HCT116 (cell line): ENCODE data around the gene TK2. TPM values are rescaled to one million over a fixed set of nuclear protein-coding genes. Genes with fewer than 3 reads are reported as not detected.

Experiments used
- ATAC-seq: fragments of 200-7000 bp; cut with Tn5 transposase; 2 replicates; pipeline ENCODE4 v1.9.1; 2020; ENCODE audit warnings: mild to moderate bottlenecking, moderate library complexity
- BruUV-seq: library from RNA; stranded (reverse); fragments of 400-500 nt; replicated peaks from 2 replicates; lab custom pipeline; 2021; lab: Mats Ljungman, UMichigan
- CTCF ChIA-PET: fragments of 300-600 bp; sonication (Branson Sonifier 250); formaldehyde crosslinking; loops from one replicate; lab custom pipeline; 2021; ENCODE audit warnings: antibody characterized with exemption; lab: Charles Lee
- POLR2A ChIA-PET: fragments of 300-600, 350-600 bp; sonication (Branson Sonifier 250); formaldehyde crosslinking; loops from one replicate; lab custom pipeline; 2021; ENCODE audit warnings: antibody characterized with exemption; lab: Charles Lee
- RAD21 ChIA-PET, 2 experiments: fragments of 300-600 bp; sonication (Branson Sonifier 250); formaldehyde crosslinking; loops; one replicate each; lab custom pipeline; 2023; ENCODE audit warnings: low total read pairs in 2 of 2; ENCODE audit not compliant: uncharacterized antibody in 2 of 2, unreplicated experiment in 2 of 2, low non-redundant PET in 1 of 2; lab: Charles Lee
- DNase-seq: peaks from one replicate; pipeline ENCODE4 v3.0.0-alpha.2; 2010; ENCODE audit warnings: low read depth, low spot score
- H2AFZ ChIP-seq: fragments of 200-600 bp; shearing (Covaris generic), sonication (generic); 2 replicates; pipeline ENCODE4 v1.6.1; 2017; ENCODE audit warnings: low read depth, mixed run types, mixed read lengths, antibody characterized with exemption, low read length; ENCODE audit not compliant: poor library complexity, severe bottlenecking
- H3K27ac ChIP-seq: 2 replicates; pipeline ENCODE4 v1.5.1; 2012; ENCODE audit warnings: low read depth, low read length
- H3K27me3 ChIP-seq: fragments of 200-600 bp; sonication (generic); 2 replicates; pipeline ENCODE4 v1.6.1; 2016; ENCODE audit warnings: mixed run types, low read length, mixed read lengths; ENCODE audit not compliant: insufficient read depth
- H3K36me3 ChIP-seq, 2 experiments: fragments of 200-500 bp in 1 of 2; fragments of 200-600 bp in 1 of 2; sonication (Bioruptor generic) in 1 of 2; sonication (generic) in 1 of 2; 2 replicates each; pipeline versions ENCODE4 v1.5.1 to v1.6.1; 2014 to 2016; ENCODE audit warnings: low read length in 2 of 2, inconsistent platforms in 1 of 2, mixed read lengths in 1 of 2, mixed run types in 1 of 2; ENCODE audit not compliant: insufficient read depth in 2 of 2, control insufficient read depth in 1 of 2
- H3K4me1 ChIP-seq, 2 experiments: fragments of 200-600 bp in 1 of 2; sonication (generic) in 1 of 2; 2 replicates each; pipeline versions ENCODE4 v1.5.1 to v1.6.1; 2012 to 2017; ENCODE audit warnings: low read length in 2 of 2, inconsistent platforms in 1 of 2, mild to moderate bottlenecking in 1 of 2, mixed read lengths in 1 of 2, mixed run types in 1 of 2, moderate library complexity in 1 of 2; ENCODE audit not compliant: insufficient read depth in 2 of 2, control insufficient read depth in 1 of 2
- H3K4me2 ChIP-seq: fragments of 200-600 bp; sonication (generic); 2 replicates; pipeline ENCODE4 v1.6.1; 2017; ENCODE audit warnings: mixed run types, low read length, mixed read lengths
- H3K4me3 ChIP-seq, 2 experiments: fragments of 200-600 bp in 1 of 2; sonication (generic) in 1 of 2; replicated peaks in 1 of 2; 2 replicates each; pipeline ENCODE4 v1.5.1; 2011 to 2016; ENCODE audit warnings: low read length in 2 of 2, control low read depth in 1 of 2, low read depth in 1 of 2, mild to moderate bottlenecking in 1 of 2, mixed read lengths in 1 of 2, mixed run types in 1 of 2
- H3K79me2 ChIP-seq: fragments of 200-600 bp; sonication (generic); 2 replicates; pipeline ENCODE4 v1.6.1; 2017; ENCODE audit warnings: mild to moderate bottlenecking, mixed run types, low read length, moderate library complexity, mixed read lengths; ENCODE audit not compliant: insufficient read depth
- H3K9ac ChIP-seq: fragments of 200-600 bp; sonication (generic); 2 replicates; pipeline ENCODE4 v1.6.1; 2016; ENCODE audit warnings: low read length, mixed read lengths
- H3K9me2 ChIP-seq: fragments of 200-600 bp; sonication (generic), shearing (Covaris generic); 2 replicates; pipeline ENCODE4 v1.6.1; 2017; ENCODE audit warnings: mixed run types, mild to moderate bottlenecking, moderate library complexity; ENCODE audit not compliant: insufficient read depth
- H3K9me3 ChIP-seq, 2 experiments: fragments of 200-500 bp in 1 of 2; fragments of 200-600 bp in 1 of 2; sonication (Bioruptor generic) in 1 of 2; sonication (generic) in 1 of 2; 2 replicates each; pipeline ENCODE4 v1.6.1; 2014 to 2017; ENCODE audit warnings: low read length in 2 of 2, mixed read lengths in 2 of 2, inconsistent platforms in 1 of 2, low read depth in 1 of 2, mild to moderate bottlenecking in 1 of 2, mixed run types in 1 of 2, moderate library complexity in 1 of 2; ENCODE audit not compliant: control insufficient read depth in 1 of 2, insufficient read depth in 1 of 2
- H4K20me1 ChIP-seq: fragments of 200-600 bp; sonication (generic), shearing (Covaris generic); 2 replicates; pipeline ENCODE4 v1.6.1; 2017; ENCODE audit warnings: mixed run types, mild to moderate bottlenecking, moderate library complexity; ENCODE audit not compliant: insufficient read depth
- CTCF ChIP-seq, 3 experiments: fragments of 200-600 bp in 1 of 3; sonication (generic) in 1 of 3; IDR thresholded peaks in 2 of 3; conservative IDR thresholded peaks in 1 of 3; 2 replicates each; pipeline ENCODE4 v1.5.1; 2012 to 2017; ENCODE audit warnings: low read depth in 2 of 3, low read length in 2 of 3, antibody characterized with exemption in 1 of 3, borderline replicate concordance in 1 of 3, control low read depth in 1 of 3, mild to moderate bottlenecking in 1 of 3, mixed read lengths in 1 of 3, mixed run types in 1 of 3, moderate library complexity in 1 of 3; ENCODE audit not compliant: insufficient read depth in 1 of 3
- ELF1 ChIP-seq: IDR thresholded peaks from 2 replicates; pipeline ENCODE4 v1.6.1; 2012; ENCODE audit warnings: low read depth, borderline replicate concordance
- RAD21 ChIP-seq: IDR thresholded peaks from 2 replicates; pipeline ENCODE4 v1.6.1; 2012; ENCODE audit warnings: low read depth, mild to moderate bottlenecking
- SP1 ChIP-seq: IDR thresholded peaks from 2 replicates; pipeline ENCODE4 v1.6.1; 2012; ENCODE audit warnings: low read depth
- ZFX ChIP-seq: fragments of 450-650 bp; IDR thresholded peaks from 2 replicates; pipeline ENCODE4 v1.6.1; 2017
- ZNF274 ChIP-seq: fragments of 200-500 bp; sonication (Bioruptor generic); IDR thresholded peaks from 2 replicates; pipeline ENCODE4 v1.6.1; 2014; ENCODE audit warnings: mild to moderate bottlenecking, low read depth, low read length, inconsistent platforms
- intact Hi-C: fragments of 100-400 bp; cut with micrococcal nuclease; formaldehyde crosslinking; loops from 2 replicates; pipeline ENCODE4 v1.10.0; 2022
- total RNA-seq: library from RNA; stranded (reverse); gene quantifications from one replicate; pipeline ENCODE4 v1.2.1, GENCODE V29; 2021; ENCODE audit not compliant: unreplicated experiment
- TF ChIP-seq, protein P1 (sequence below): IDR thresholded peaks from 2 replicates; pipeline ENCODE4 v1.6.1; 2012

Gene TK2
- total RNA-seq, 1 experiment from 2014 or later = 15.4 TPM

DNA sequence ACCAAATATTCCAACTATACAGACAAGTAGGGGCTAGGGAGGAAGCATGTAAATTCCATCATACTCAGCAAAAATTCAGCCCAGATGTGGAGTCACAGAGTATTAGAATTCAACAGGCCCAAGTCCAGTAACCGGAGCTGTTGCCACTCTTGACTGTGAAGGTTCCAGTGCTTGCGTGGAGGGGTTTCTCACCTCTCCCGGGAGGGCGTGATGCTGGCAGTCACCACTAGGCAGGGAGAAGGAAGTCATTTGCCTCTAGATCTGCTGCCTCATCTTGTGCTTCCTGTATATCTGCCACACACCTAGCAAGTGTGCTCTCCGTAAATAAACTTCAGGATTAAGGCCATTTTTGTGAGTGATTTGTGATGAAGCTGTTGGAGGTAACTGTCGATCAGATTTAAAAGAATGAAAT is 1.4 kb upstream of the TK2 start:
- no peaks in the 10 kb centered on the region for H4K20me1 ChIP-seq
- peak overlapping the region; percentile 71 for H3K9ac ChIP-seq
- peaks cover 26% of the 10 kb centered on the region; the same call in 1 of the 2 replicates for H3K79me2 ChIP-seq
- no peaks in the 10 kb centered on the region for H3K9me2 ChIP-seq
- peak; percentile 47 for ATAC-seq
- intact Hi-C loops = loop anchor here (2.0 kb wide), 1 partner anchor 145 kb away; no protein-coding TSS in a partner anchor
- H3K27me3 ChIP-seq = no peaks in the 10 kb centered on the region
- DNase-seq = peak; percentile 36
- peak overlapping the region in 1 of 2 experiments; percentile 69; a peak in 2 of 4 replicates for H3K4me3 ChIP-seq
- TF ChIP-seq, protein P1, sequence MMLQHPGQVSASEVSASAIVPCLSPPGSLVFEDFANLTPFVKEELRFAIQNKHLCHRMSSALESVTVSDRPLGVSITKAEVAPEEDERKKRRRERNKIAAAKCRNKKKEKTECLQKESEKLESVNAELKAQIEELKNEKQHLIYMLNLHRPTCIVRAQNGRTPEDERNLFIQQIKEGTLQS = no peak
- peak in 2 of 3 experiments; percentile 55 to 65; a peak in 4 of 6 replicates for TF ChIP-seq CTCF (IDR thresholded peaks at IDR 0.05 in 2 of 3, conservative IDR thresholded peaks at IDR 0.05 in 1 of 3; ENCODE audit: borderline replicate concordance in 1 of 3, insufficient read depth in 1 of 3, low read depth in 2 of 3, low read length in 2 of 3)
- ChIA-PET RAD21 (no interaction called here), POLR2A (interaction anchor here (0.6 to 1.4 kb wide), 2 partner anchors 144 to 323 kb away, joined by 3 read pairs; no protein-coding TSS in a partner anchor), CTCF (interaction anchor here (1.4 to 1.8 kb wide), 4 partner anchors 57 to 279 kb away, joined by 3 to 8 read pairs (median 6); partner anchors contain the start of gene NAE1)
- peak overlapping the region; percentile 85 for H3K4me2 ChIP-seq
- no peaks in the 10 kb centered on the region for H3K9me3 ChIP-seq
- H2AFZ ChIP-seq = peak overlapping the region; percentile 36
- peaks cover 25 to 46% of the 10 kb centered on the region in 2 experiments for H3K4me1 ChIP-seq
- peaks cover 0 to 8% of the 10 kb centered on the region in 2 experiments; a peak in 1 of 4 replicates for H3K36me3 ChIP-seq
- no TSS peak for BruUV-seq
- H3K27ac ChIP-seq = peak overlapping the region; percentile 88

DNA sequence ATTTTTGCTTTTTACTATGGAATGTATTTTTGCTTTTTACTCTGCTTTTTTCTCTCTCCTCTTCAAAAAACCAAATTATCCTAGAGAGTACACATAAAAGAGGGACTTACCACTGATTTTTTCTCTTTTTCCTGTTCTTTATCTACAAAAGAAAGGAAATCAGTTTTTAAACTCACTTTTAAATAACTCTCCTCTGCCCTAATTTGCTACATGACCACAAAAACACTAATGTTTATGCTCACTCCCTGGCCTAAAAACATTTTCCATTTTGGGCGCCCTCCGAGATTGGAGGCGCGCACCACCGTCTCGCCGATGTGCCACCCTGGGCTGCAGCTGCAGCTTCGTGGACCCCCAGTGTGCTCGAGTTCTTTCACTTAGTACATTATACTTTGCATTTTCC is 1.1 kb downstream of the TK2 start:
- Histone ChIP-seq H3K9ac (peak overlapping the region; percentile 84), H3K36me3 (peaks cover 0 to 4% of the 10 kb centered on the region in 2 experiments; a peak in 1 of 4 replicates), H3K27me3 (no peaks in the 10 kb centered on the region), H3K4me2 (peak overlapping the region; percentile 85), H3K4me1 (peaks cover 25 to 46% of the 10 kb centered on the region in 2 experiments), H3K4me3 (peak overlapping the region; percentile 61 to 72), H2AFZ (no peak overlapping the region), H3K9me3 (no peaks in the 10 kb centered on the region), H3K79me2 (peaks cover 12% of the 10 kb centered on the region; the same call in 1 of the 2 replicates), H3K9me2 (no peaks in the 10 kb centered on the region), H4K20me1 (no peaks in the 10 kb centered on the region), H3K27ac (peak overlapping the region; percentile 88)
- POLR2A ChIA-PET = no interaction called here
- ATAC-seq (no peak), DNase-seq (no peak)
- CTCF ChIA-PET = no interaction called here
- BruUV-seq = TSS peak; percentile 42
- intact Hi-C loops = no loop called here
- no peak for TF ChIP-seq RAD21
- no peak for TF ChIP-seq ELF1
- no peak for TF ChIP-seq SP1
- no peak for TF ChIP-seq ZNF274
- TF ChIP-seq ZFX = no peak
- RAD21 ChIA-PET = no interaction called here
